Ishikawa (cell line): ENCODE data around the gene LGALS1.

Source experiments
- EP300 ChIP-seq: IDR thresholded peaks from 2 replicates; pipeline ENCODE4 v1.6.1; 2012; ENCODE audit warnings: borderline replicate concordance
- FOXM1 ChIP-seq: IDR thresholded peaks from 2 replicates; pipeline ENCODE4 v1.6.1; 2012; ENCODE audit warnings: low read depth, borderline replicate concordance
- MAX ChIP-seq: IDR thresholded peaks from 2 replicates; pipeline ENCODE4 v1.6.1; 2012
- NFIC ChIP-seq: IDR thresholded peaks from 2 replicates; pipeline ENCODE4 v1.6.1; 2012
- RAD21 ChIP-seq: IDR thresholded peaks from 2 replicates; pipeline ENCODE4 v1.6.1; 2012; ENCODE audit warnings: low read depth
- REST ChIP-seq: IDR thresholded peaks from 2 replicates; pipeline ENCODE4 v1.6.1; 2012; ENCODE audit warnings: low read depth, mild to moderate bottlenecking
- TAF1 ChIP-seq: IDR thresholded peaks from 2 replicates; pipeline ENCODE4 v1.6.1; 2012; ENCODE audit warnings: low read depth, mild to moderate bottlenecking

- TF ChIP-seq EP300 (no peak), MAX (no peak), RAD21 (no peak), NFIC (no peak), TAF1 (no peak), FOXM1 (no peak), REST (no peak)
Measured at GRCh38 chr22:37672920-37673455, 2.4 kb upstream of the LGALS1 start.
